OCI-LY1 (cell line): ENCODE results near the gene TTC31.

Source experiments
- H2AFZ ChIP-seq: fragments of 200-600 bp; sonication (generic), shearing (Covaris generic); 2 replicates; pipeline ENCODE4 v1.6.0; 2014; ENCODE audit warnings: antibody characterized with exemption, mild to moderate bottlenecking, low read length
- H3F3A ChIP-seq: fragments of 200-600 bp; sonication (generic), shearing (Covaris generic); 2 replicates; pipeline ENCODE4 v1.6.0; 2014; ENCODE audit warnings: mild to moderate bottlenecking, antibody characterized with exemption, low read length, moderate library complexity; ENCODE audit not compliant: insufficient read depth
- H3K27ac ChIP-seq: fragments of 200-600 bp; sonication (generic); 2 replicates; pipeline ENCODE4 v1.5.1; 2014; ENCODE audit warnings: low read length, mixed run types, mild to moderate bottlenecking, low read depth; ENCODE audit not compliant: poor library complexity, severe bottlenecking
- H3K27me3 ChIP-seq: fragments of 200-600 bp; sonication (generic); 2 replicates; pipeline ENCODE4 v1.6.0; 2014; ENCODE audit warnings: antibody characterized with exemption, mild to moderate bottlenecking, low read length, moderate library complexity; ENCODE audit not compliant: insufficient read depth
- H3K36me3 ChIP-seq: fragments of 200-600 bp; sonication (generic); 2 replicates; pipeline ENCODE4 v1.6.1; 2014; ENCODE audit warnings: mild to moderate bottlenecking, antibody characterized with exemption, low read length, moderate library complexity, mixed read lengths; ENCODE audit not compliant: insufficient read depth
- H3K4me1 ChIP-seq: fragments of 200-600 bp; sonication (generic); 2 replicates; pipeline ENCODE4 v1.5.1; 2014; ENCODE audit warnings: mild to moderate bottlenecking, low read length, moderate library complexity; ENCODE audit not compliant: insufficient read depth, severe bottlenecking
- H3K4me2 ChIP-seq: fragments of 200-600 bp; sonication (generic), shearing (Covaris generic); 2 replicates; pipeline ENCODE4 v1.6.1; 2014; ENCODE audit warnings: low read length
- H3K4me3 ChIP-seq: fragments of 200-600 bp; sonication (generic); 2 replicates; pipeline ENCODE4 v1.5.1; 2014; ENCODE audit warnings: low read length, low read depth, mild to moderate bottlenecking, mixed read lengths; ENCODE audit not compliant: poor library complexity, severe bottlenecking
- H3K79me2 ChIP-seq: fragments of 200-600 bp; shearing (Covaris generic); 2 replicates; pipeline ENCODE4 v1.6.1; 2016; ENCODE audit warnings: mixed run types, low read length, mixed read lengths; ENCODE audit not compliant: insufficient read depth
- H3K9ac ChIP-seq: fragments of 200-600 bp; sonication (generic), shearing (Covaris generic); 2 replicates; pipeline ENCODE4 v1.6.1; 2014; ENCODE audit warnings: mild to moderate bottlenecking, low read length, mixed read lengths
- H3K9me2 ChIP-seq: fragments of 200-600 bp; sonication (generic), shearing (Covaris generic); 2 replicates; pipeline ENCODE4 v1.6.1; 2014; ENCODE audit warnings: low read depth, mild to moderate bottlenecking, low read length, mixed read lengths
- H3K9me3 ChIP-seq: fragments of 200-600 bp; shearing (Covaris generic); 2 replicates; pipeline ENCODE4 v1.6.1; 2014; ENCODE audit warnings: low read length, mixed read lengths
- H4K20me1 ChIP-seq: fragments of 200-600 bp; sonication (generic), shearing (Covaris generic); 2 replicates; pipeline ENCODE4 v1.6.0; 2016; ENCODE audit warnings: mild to moderate bottlenecking, low read length; ENCODE audit not compliant: insufficient read depth
- EZH2 ChIP-seq: fragments of 200-600 bp; sonication (generic), shearing (Covaris generic); IDR thresholded peaks from 2 replicates; pipeline ENCODE4 v1.8.0; 2017; ENCODE audit warnings: borderline replicate concordance, mixed run types, mild to moderate bottlenecking, antibody characterized with exemption, low read length, moderate library complexity, mixed read lengths
- TF ChIP-seq, protein P1 (sequence below): fragments of 200-600 bp; sonication (generic), shearing (Covaris generic); IDR thresholded peaks from 2 replicates; pipeline ENCODE4 v1.5.1; 2017; ENCODE audit warnings: mild to moderate bottlenecking, antibody characterized with exemption, low read length, moderate library complexity, mixed read lengths

The TTC31 gene

DNA sequence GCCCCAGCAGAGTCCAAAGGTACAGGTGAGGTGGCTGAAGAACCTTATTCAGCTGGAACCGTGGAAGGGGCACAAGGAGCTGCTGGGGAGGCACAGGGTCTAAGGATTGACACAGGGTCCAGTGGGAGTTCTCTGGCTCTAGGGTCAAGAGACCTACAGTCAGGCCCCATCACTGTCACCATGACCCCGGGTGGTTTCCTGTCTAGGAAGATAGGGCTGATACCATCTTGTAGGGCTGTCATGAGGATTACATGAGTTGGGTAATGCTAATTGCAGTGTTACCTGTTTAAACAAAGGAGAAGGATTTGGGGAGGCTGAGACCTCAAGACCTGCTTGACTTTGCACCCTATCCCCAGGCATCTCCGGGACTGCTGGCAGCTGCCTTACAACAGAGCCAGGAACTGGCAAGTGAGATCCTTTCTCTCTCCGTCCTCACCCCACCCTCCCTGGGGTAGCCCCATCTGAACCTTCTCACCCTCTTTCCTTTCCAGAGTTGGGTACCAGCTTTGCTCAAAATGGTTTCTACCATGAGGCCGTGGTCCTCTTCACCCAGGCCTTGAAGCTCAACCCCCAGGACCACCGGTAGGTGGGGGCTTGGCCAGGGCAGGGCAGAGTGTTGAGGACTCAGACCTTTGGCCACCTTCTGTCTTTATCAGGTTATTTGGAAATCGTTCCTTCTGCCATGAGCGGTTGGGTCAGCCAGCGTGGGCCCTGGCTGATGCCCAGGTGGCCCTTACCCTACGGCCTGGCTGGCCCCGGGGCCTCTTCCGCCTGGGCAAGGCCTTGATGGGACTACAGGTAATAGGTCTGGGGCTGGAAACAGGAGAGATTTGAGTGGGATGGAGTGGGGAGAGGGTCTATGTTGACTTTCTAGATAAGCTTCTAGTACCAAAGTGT, 9.0 kb downstream of the TTC31 start:
- H3K4me1 ChIP-seq = no peaks in the 10 kb centered on the region
- H3K27ac ChIP-seq = no peak overlapping the region
- no peaks in the 10 kb centered on the region for H4K20me1 ChIP-seq
- H3K36me3 ChIP-seq = peaks cover 40% of the 10 kb centered on the region
- H3K9me3 ChIP-seq = no peaks in the 10 kb centered on the region
- no peaks in the 10 kb centered on the region for H3K27me3 ChIP-seq
- no peaks in the 10 kb centered on the region for H3K79me2 ChIP-seq
- H2AFZ ChIP-seq = no peak overlapping the region
- no peak overlapping the region for H3K4me2 ChIP-seq
- TF ChIP-seq, protein P1, sequence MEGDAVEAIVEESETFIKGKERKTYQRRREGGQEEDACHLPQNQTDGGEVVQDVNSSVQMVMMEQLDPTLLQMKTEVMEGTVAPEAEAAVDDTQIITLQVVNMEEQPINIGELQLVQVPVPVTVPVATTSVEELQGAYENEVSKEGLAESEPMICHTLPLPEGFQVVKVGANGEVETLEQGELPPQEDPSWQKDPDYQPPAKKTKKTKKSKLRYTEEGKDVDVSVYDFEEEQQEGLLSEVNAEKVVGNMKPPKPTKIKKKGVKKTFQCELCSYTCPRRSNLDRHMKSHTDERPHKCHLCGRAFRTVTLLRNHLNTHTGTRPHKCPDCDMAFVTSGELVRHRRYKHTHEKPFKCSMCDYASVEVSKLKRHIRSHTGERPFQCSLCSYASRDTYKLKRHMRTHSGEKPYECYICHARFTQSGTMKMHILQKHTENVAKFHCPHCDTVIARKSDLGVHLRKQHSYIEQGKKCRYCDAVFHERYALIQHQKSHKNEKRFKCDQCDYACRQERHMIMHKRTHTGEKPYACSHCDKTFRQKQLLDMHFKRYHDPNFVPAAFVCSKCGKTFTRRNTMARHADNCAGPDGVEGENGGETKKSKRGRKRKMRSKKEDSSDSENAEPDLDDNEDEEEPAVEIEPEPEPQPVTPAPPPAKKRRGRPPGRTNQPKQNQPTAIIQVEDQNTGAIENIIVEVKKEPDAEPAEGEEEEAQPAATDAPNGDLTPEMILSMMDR = no peak
- TF ChIP-seq EZH2 = no peak
- H3K9me2 ChIP-seq = no peaks in the 10 kb centered on the region
- H3K4me3 ChIP-seq = no peak overlapping the region
- H3F3A ChIP-seq = no peaks in the 10 kb centered on the region
- no peak overlapping the region for H3K9ac ChIP-seq

GRCh38 chr2:74493546-74493945, 10.7 kb downstream of the TTC31 start:
- Histone ChIP-seq H3K27me3 (no peaks in the 10 kb centered on the region), H3K9me3 (no peaks in the 10 kb centered on the region), H2AFZ (no peak overlapping the region), H3K36me3 (peaks cover 40% of the 10 kb centered on the region), H4K20me1 (no peaks in the 10 kb centered on the region), H3K27ac (no peak overlapping the region), H3K4me2 (no peak overlapping the region), H3K4me3 (no peak overlapping the region), H3K9me2 (no peaks in the 10 kb centered on the region), H3K9ac (no peak overlapping the region), H3K4me1 (no peaks in the 10 kb centered on the region), H3K79me2 (no peaks in the 10 kb centered on the region), H3F3A (no peaks in the 10 kb centered on the region)
- TF ChIP-seq EZH2 = no peak
- TF ChIP-seq, protein P1 = no peak

DNA sequence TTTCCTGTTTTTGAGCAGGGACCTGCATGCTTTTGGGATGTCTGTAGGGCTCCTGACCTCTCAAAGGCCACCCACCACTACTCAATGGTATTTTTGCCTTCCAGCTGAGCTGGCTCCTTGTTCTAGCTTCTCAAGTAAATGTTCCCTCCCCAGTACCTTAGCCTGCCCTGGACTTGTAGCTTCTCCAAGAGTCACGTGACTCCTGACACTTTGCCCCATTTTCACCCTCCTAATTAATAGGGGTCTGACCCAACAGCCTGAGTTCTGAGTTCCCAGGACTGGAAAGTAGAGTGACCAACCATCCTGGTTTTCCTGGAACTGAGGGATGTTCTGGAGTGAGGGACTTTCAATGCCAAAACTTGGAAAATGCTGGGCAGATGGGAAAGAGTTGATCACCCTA, 12.6 kb downstream of the TTC31 start:
- Histone ChIP-seq H3K27ac (no peak overlapping the region), H3K4me2 (no peak overlapping the region), H3K9ac (no peak overlapping the region), H3F3A (no peaks in the 10 kb centered on the region), H2AFZ (no peak overlapping the region), H3K9me2 (no peaks in the 10 kb centered on the region), H3K36me3 (peaks cover 34% of the 10 kb centered on the region), H3K27me3 (peaks cover 8% of the 10 kb centered on the region; the same call in 1 of the 2 replicates), H4K20me1 (no peaks in the 10 kb centered on the region), H3K4me3 (no peak overlapping the region), H3K4me1 (no peaks in the 10 kb centered on the region), H3K9me3 (no peaks in the 10 kb centered on the region), H3K79me2 (no peaks in the 10 kb centered on the region)
- TF ChIP-seq, protein P1 = no peak
- no peak for TF ChIP-seq EZH2
